Renal cortex interstitium (tissue), 11 donors: Measurements from ENCODE around the gene DIAPH2. TPM values are rescaled to one million over a fixed set of nuclear protein-coding genes. Genes with fewer than 3 reads are reported as not detected.

ENCODE experiments used
- DNase-seq, 11 donors: peaks; one replicate each; pipeline ENCODE4 v3.0.0-alpha.2; 2013; ENCODE audit warnings: low read depth in 9 of 11, low spot score in 4 of 11; ENCODE audit errors: extremely low read depth in 1 of 11
- polyA plus RNA-seq, 3 donors: library from polyadenylated mRNA; unstranded; fragments of 120-200 nt; gene quantifications; one replicate each; pipeline ENCODE4 v1.2.1, GENCODE V29; 2013; ENCODE audit not compliant: insufficient read length in 3 of 3

Gene DIAPH2
- polyA plus RNA-seq, 3 donors, result 7.8 to 8.9 (median 8.7) TPM

- peak in 1 of 11 donors; percentile 7 for DNase-seq
Observed at GRCh38 chrX:96889726-96890125, 205.1 kb downstream of the DIAPH2 start.

GRCh38 chrX:96906741-96907140, 222.1 kb downstream of the DIAPH2 start:
- peak in 1 of 11 donors; percentile 4 for DNase-seq

GRCh38 chrX:96907516-96908272, 223.1 kb downstream of the DIAPH2 start:
- DNase-seq, result no peak

GRCh38 chrX:96909291-96909690, 224.6 kb downstream of the DIAPH2 start:
- no peak for DNase-seq

GRCh38 chrX:96918864-96919263, 234.2 kb downstream of the DIAPH2 start:
- no peak for DNase-seq

- no peak for DNase-seq
Observed at GRCh38 chrX:96919672-96920071, 235.0 kb downstream of the DIAPH2 start.

- DNase-seq, result no peak
Observed at GRCh38 chrX:96924581-96924980, 239.9 kb downstream of the DIAPH2 start.

GRCh38 chrX:96929036-96929435, 244.4 kb downstream of the DIAPH2 start:
- no peak for DNase-seq

GRCh38 chrX:96957718-96958117, 273.1 kb downstream of the DIAPH2 start:
- DNase-seq, result no peak

- DNase-seq, result no peak
Observed at GRCh38 chrX:96971812-96972211, 287.2 kb downstream of the DIAPH2 start.

- no peak for DNase-seq
Observed at GRCh38 chrX:96978906-96979305, 294.3 kb downstream of the DIAPH2 start.

- no peak for DNase-seq
Observed at GRCh38 chrX:96979766-96980165, 295.1 kb downstream of the DIAPH2 start.

GRCh38 chrX:96982161-96982560, 297.5 kb downstream of the DIAPH2 start:
- DNase-seq, result no peak

GRCh38 chrX:96984538-96984937, 299.9 kb downstream of the DIAPH2 start:
- DNase-seq, result no peak

- no peak for DNase-seq
Observed at GRCh38 chrX:96985046-96985445, 300.4 kb downstream of the DIAPH2 start.

- no peak for DNase-seq
Observed at GRCh38 chrX:96987228-96987627, 302.6 kb downstream of the DIAPH2 start.

- no peak for DNase-seq
Observed at GRCh38 chrX:96989830-96990571, 305.4 kb downstream of the DIAPH2 start.

GRCh38 chrX:96994093-96994492, 309.5 kb downstream of the DIAPH2 start:
- DNase-seq, result no peak

GRCh38 chrX:96997196-96997595, 312.6 kb downstream of the DIAPH2 start:
- DNase-seq, result no peak

- DNase-seq, result no peak
Observed at GRCh38 chrX:97000682-97001368, 316.2 kb downstream of the DIAPH2 start.
